ENCODE data around the gene MRPL14. TPM values are rescaled to one million over a fixed set of nuclear protein-coding genes. Genes with fewer than 3 reads are reported as not detected.

The MRPL14 gene
- total and polyA plus RNA-seq, 10 of the 15 experiments (the other 5 are each of a cell fraction or from before 2014, with no cell fraction given) = 80.5 to 294 (median 122) TPM

- no peaks in the 10 kb centered on the region; a peak in 1 of 4 replicates for H3K36me3 ChIP-seq (ENCODE audit: control insufficient read depth in 2 of 2, insufficient read depth in 2 of 2, low read length in 1 of 2)
- intact Hi-C loops (cut with micrococcal nuclease; ENCODE audit: unreplicated experiment) = no loop called here
- ChIA-PET POLR2A (no interaction called here), CTCF (interaction anchor here (0.8 to 2.9 kb wide), 6 partner anchors 11 to 105 kb away, joined by 3 to 11 read pairs (median 4); no protein-coding TSS in a partner anchor), RAD21 (ENCODE audit: unreplicated experiment) (no interaction called here), SMC1A (ENCODE audit: uncharacterized antibody, unreplicated experiment) (interaction anchor here (0.8 to 1.1 kb wide), 2 partner anchors 11 to 33 kb away, joined by 3 read pairs; no protein-coding TSS in a partner anchor)
- no peak overlapping the region for H3K27ac ChIP-seq (ENCODE audit: control insufficient read depth, insufficient read depth)
- peaks cover 6% of the 10 kb centered on the region; the same call in 1 of the 2 replicates for H3K4me1 ChIP-seq (ENCODE audit: control insufficient read depth, insufficient read depth, low read length)
- H3K27me3 ChIP-seq (replicated peaks in 1 of 2; ENCODE audit: control insufficient read depth in 2 of 2, insufficient read depth in 2 of 2, low read length in 1 of 2) = no peaks in the 10 kb centered on the region
- H3K9me3 ChIP-seq (replicated peaks; ENCODE audit: control insufficient read depth, insufficient read depth, low read length) = no peaks in the 10 kb centered on the region
- ATAC-seq (no peak), FAIRE-seq (no peak), DNase-seq (ENCODE audit: low read depth, low spot score) (no peak)
- no TSS peak for BruUV-seq (replicated peaks)
- no peak for TF ChIP-seq MYC (IDR thresholded peaks at IDR 0.05; ENCODE audit: insufficient read depth, insufficient read length, insufficient replicate concordance, low read length, severe bottlenecking)
- TF ChIP-seq STAT1 (conservative IDR thresholded peaks at IDR 0.05) = no peak
- TF ChIP-seq SRF (IDR thresholded peaks at IDR 0.05; ENCODE audit: low read depth in 2 of 2, low read length in 2 of 2) = no peak
- TF ChIP-seq ASH2L (IDR thresholded peaks at IDR 0.05; ENCODE audit: borderline replicate concordance, low read depth) = no peak
- no peak for TF ChIP-seq SPI1 (IDR thresholded peaks at IDR 0.05; ENCODE audit: borderline replicate concordance, insufficient read depth, low read depth, low read length)
- TF ChIP-seq, protein P1, sequence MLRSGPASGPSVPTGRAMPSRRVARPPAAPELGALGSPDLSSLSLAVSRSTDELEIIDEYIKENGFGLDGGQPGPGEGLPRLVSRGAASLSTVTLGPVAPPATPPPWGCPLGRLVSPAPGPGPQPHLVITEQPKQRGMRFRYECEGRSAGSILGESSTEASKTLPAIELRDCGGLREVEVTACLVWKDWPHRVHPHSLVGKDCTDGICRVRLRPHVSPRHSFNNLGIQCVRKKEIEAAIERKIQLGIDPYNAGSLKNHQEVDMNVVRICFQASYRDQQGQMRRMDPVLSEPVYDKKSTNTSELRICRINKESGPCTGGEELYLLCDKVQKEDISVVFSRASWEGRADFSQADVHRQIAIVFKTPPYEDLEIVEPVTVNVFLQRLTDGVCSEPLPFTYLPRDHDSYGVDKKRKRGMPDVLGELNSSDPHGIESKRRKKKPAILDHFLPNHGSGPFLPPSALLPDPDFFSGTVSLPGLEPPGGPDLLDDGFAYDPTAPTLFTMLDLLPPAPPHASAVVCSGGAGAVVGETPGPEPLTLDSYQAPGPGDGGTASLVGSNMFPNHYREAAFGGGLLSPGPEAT (IDR thresholded peaks at IDR 0.05; ENCODE audit: low read depth) = no peak
- TF ChIP-seq ZSCAN29 (IDR thresholded peaks at IDR 0.05) = no peak
- no peak for TF ChIP-seq TAF1 (IDR thresholded peaks at IDR 0.05; ENCODE audit: borderline replicate concordance, low read depth, low read length)
- TF ChIP-seq SP1 (IDR thresholded peaks at IDR 0.05; ENCODE audit: low read depth, low read length) = no peak
- no peak for TF ChIP-seq ZBTB40 (IDR thresholded peaks at IDR 0.05; ENCODE audit: borderline replicate concordance)
- TF ChIP-seq NR2C2 (IDR thresholded peaks at IDR 0.05; ENCODE audit: borderline replicate concordance, control insufficient read depth, insufficient read length, low read depth) = no peak
- TF ChIP-seq YBX1 (IDR thresholded peaks at IDR 0.05) = no peak
- no peak for TF ChIP-seq YY1 (IDR thresholded peaks at IDR 0.05; ENCODE audit: low read depth, low read length)
- no peak for TF ChIP-seq ZNF622 (IDR thresholded peaks at IDR 0.05)
- no peak for TF ChIP-seq TARDBP (IDR thresholded peaks at IDR 0.05; ENCODE audit: borderline replicate concordance)
- TF ChIP-seq, protein P2, sequence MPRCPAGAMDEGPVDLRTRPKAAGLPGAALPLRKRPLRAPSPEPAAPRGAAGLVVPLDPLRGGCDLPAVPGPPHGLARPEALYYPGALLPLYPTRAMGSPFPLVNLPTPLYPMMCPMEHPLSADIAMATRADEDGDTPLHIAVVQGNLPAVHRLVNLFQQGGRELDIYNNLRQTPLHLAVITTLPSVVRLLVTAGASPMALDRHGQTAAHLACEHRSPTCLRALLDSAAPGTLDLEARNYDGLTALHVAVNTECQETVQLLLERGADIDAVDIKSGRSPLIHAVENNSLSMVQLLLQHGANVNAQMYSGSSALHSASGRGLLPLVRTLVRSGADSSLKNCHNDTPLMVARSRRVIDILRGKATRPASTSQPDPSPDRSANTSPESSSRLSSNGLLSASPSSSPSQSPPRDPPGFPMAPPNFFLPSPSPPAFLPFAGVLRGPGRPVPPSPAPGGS (IDR thresholded peaks at IDR 0.05; ENCODE audit: borderline replicate concordance, insufficient read depth, low read depth, low read length, poor library complexity, severe bottlenecking) = no peak
- no peak for TF ChIP-seq RFX5 (IDR thresholded peaks at IDR 0.05; ENCODE audit: low read depth, low read length)
- no peak overlapping the region for H3K9ac ChIP-seq (ENCODE audit: control insufficient read depth, insufficient read depth, low read length)
- 80% methylated on average over 4 of the region's 4 CpGs for WGBS (ENCODE audit: insufficient coverage, insufficient replicate concordance, low lambda C conversion rate, missing lambda C conversion rate)
- H3K79me2 ChIP-seq (ENCODE audit: control insufficient read depth, insufficient read depth, low read length) = peaks cover 13% of the 10 kb centered on the region
- no peak overlapping the region for H3K4me3 ChIP-seq
- in situ Hi-C loops (cut with MboI) = no loop called here
- H2AFZ ChIP-seq (ENCODE audit: control insufficient read depth, low read depth, low read length) = no peak overlapping the region
- H4K20me1 ChIP-seq (ENCODE audit: control insufficient read depth, insufficient read depth) = no peaks in the 10 kb centered on the region
- H3K4me2 ChIP-seq (ENCODE audit: control insufficient read depth, insufficient read depth) = no peak overlapping the region
Measured at GRCh38 chr6:44132476-44132875, 5.2 kb upstream of the MRPL14 start.

Data from GM12878 (cell line).